GM12892 (cell line): Measurements from ENCODE around the gene CATSPER1.
"Not testable (repeated sequence)": the region's sequence is repeated elsewhere in the genome, so short reads cannot be mapped to it uniquely, and the experiment has no call there.

Source experiments
- DNase-seq: peaks from one replicate; pipeline ENCODE4 v3.0.0; 2011; ENCODE audit not compliant: insufficient read length
- FAIRE-seq: peaks from 2 replicates; lab custom pipeline; 2011; peaks lifted over from hg19 to GRCh38; lab: Jason Lieb, UNC
- POLR2A ChIP-seq: IDR thresholded peaks from 2 replicates; pipeline ENCODE4 v1.6.1; 2011; ENCODE audit warnings: low read depth, low read length, control low read depth
- POLR2AphosphoS5 ChIP-seq: IDR thresholded peaks from 2 replicates; pipeline ENCODE4 v1.6.1; 2011; ENCODE audit warnings: low read depth, low read length, control low read depth
- TAF1 ChIP-seq: IDR thresholded peaks from 2 replicates; pipeline ENCODE4 v1.6.1; 2011; ENCODE audit warnings: low read depth, mild to moderate bottlenecking, control low read depth, low read length, borderline replicate concordance

CATSPER1 gene

GRCh38 chr11:66012946-66013761 is 13.1 kb downstream of the CATSPER1 start:
- TF ChIP-seq POLR2AphosphoS5 (no peak), POLR2A (no peak), TAF1 (no peak)
- no peak for FAIRE-seq
- DNase-seq = no peak

- DNase-seq (no peak), FAIRE-seq (no peak)
- TF ChIP-seq POLR2A (no peak), TAF1 (no peak), POLR2AphosphoS5 (no peak)
Observed at GRCh38 chr11:66012371-66012945, 13.8 kb downstream of the CATSPER1 start.

- TF ChIP-seq POLR2A (no peak), POLR2AphosphoS5 (no peak), TAF1 (no peak)
- DNase-seq (no peak), FAIRE-seq (no peak)
Observed at GRCh38 chr11:66011785-66012303, 14.4 kb downstream of the CATSPER1 start, which contains the start of gene CST6. CST6 (plus strand) TSS chr11:66012008; CDS start chr11:66012045, 37 bp downstream.

GRCh38 chr11:66011239-66011784 is 15.0 kb downstream of the CATSPER1 start:
- no peak for DNase-seq
- TF ChIP-seq TAF1 = no peak
- TF ChIP-seq POLR2AphosphoS5 = no peak
- TF ChIP-seq POLR2A = no peak
- FAIRE-seq = no peak

- FAIRE-seq, DNase-seq: not testable (repeated sequence)
Observed at GRCh38 chr11:66010036-66010435, 16.2 kb downstream of the CATSPER1 start.

- FAIRE-seq (no peak), DNase-seq (no peak)
- TF ChIP-seq POLR2A (no peak), TAF1 (no peak), POLR2AphosphoS5 (no peak)
Observed at GRCh38 chr11:66008468-66009101, 17.7 kb downstream of the CATSPER1 start.

- TF ChIP-seq POLR2A = no peak
- TF ChIP-seq POLR2AphosphoS5 = no peak
- TF ChIP-seq TAF1 = no peak
- FAIRE-seq (no peak), DNase-seq (no peak)
Observed at GRCh38 chr11:66008095-66008467, 18.2 kb downstream of the CATSPER1 start.

GRCh38 chr11:66007201-66007634 is 19.1 kb downstream of the CATSPER1 start:
- DNase-seq (no peak), FAIRE-seq (no peak)
- TF ChIP-seq TAF1 (no peak), POLR2AphosphoS5 (no peak), POLR2A (no peak)

- DNase-seq = no peak
- FAIRE-seq = no peak
- TF ChIP-seq TAF1 = no peak
- no peak for TF ChIP-seq POLR2A
- TF ChIP-seq POLR2AphosphoS5 = no peak
Observed at GRCh38 chr11:66006891-66007176, 19.4 kb downstream of the CATSPER1 start.

GRCh38 chr11:66006134-66006890 is 20.0 kb downstream of the CATSPER1 start:
- no peak for TF ChIP-seq TAF1
- 0 out of 2 replicates have a peak, but pooled peaks have one; percentile 9 for TF ChIP-seq POLR2A
- no peak; the same call in 1 of the 2 replicates for TF ChIP-seq POLR2AphosphoS5
- no peak for FAIRE-seq

GRCh38 chr11:66004186-66004585 is 22.1 kb downstream of the CATSPER1 start:
- FAIRE-seq (no peak), DNase-seq (no peak)
- TF ChIP-seq POLR2AphosphoS5 (no peak), TAF1 (no peak), POLR2A (no peak)

More at GRCh38 chr11:66006134-66006890, 20.0 kb downstream of the CATSPER1 start:
- no peak for DNase-seq
